K562 (cell line): ENCODE results near the gene COL4A2. TPM values are rescaled to one million over a fixed set of nuclear protein-coding genes. Genes with fewer than 3 reads are reported as not detected.

Experiments
- ATAC-seq: fragments of 200-7000 bp; cut with Tn5 transposase; 3 replicates; pipeline ENCODE4 v1.9.1; 2020; ENCODE audit warnings: moderate library complexity
- BruUV-seq: library from RNA; stranded (reverse); fragments of 400-500 nt; replicated peaks from 2 replicates; lab custom pipeline; 2021; lab: Mats Ljungman, UMichigan
- CTCF ChIA-PET: fragments of 300-600 bp; formaldehyde crosslinking; extraction: SDS; loops from one replicate; lab custom pipeline; 2021; ENCODE audit warnings: low intra/inter-chr PET ratio; lab: Yijun Ruan, JAX
- POLR2A ChIA-PET: fragments of 300-600, 350-650 bp; sonication (Branson Sonifier 250); formaldehyde crosslinking; extraction: SDS; loops from one replicate; lab custom pipeline; 2021; ENCODE audit warnings: antibody characterized with exemption, inconsistent platforms; lab: Yijun Ruan, JAX
- DNase-seq, 4 experiments: peaks; one replicate each; pipeline versions ENCODE4 v3.0.0 to v3.0.0-alpha.2; 2011 to 2018; ENCODE audit warnings: low spot score in 3 of 4, mixed read lengths in 3 of 4; ENCODE audit errors: extremely low read depth in 1 of 4
- FAIRE-seq: peaks from 2 replicates; lab custom pipeline; 2011; peaks lifted over from hg19 to GRCh38; lab: Jason Lieb, UNC
- H2AFZ ChIP-seq: 2 replicates; pipeline ENCODE4 v1.6.0; 2011; ENCODE audit warnings: low read depth, low read length, control low read depth, inconsistent platforms
- H3K27ac ChIP-seq: fragments of 200-600 bp; 3 replicates; pipeline ENCODE4 v1.8.0; 2011; ENCODE audit warnings: low read depth, mild to moderate bottlenecking, control low read depth, inconsistent platforms, low read length, moderate library complexity, mixed read lengths; ENCODE audit errors: extremely low read depth
- H3K27me3 ChIP-seq, 2 experiments: fragments of 300-600 bp in 1 of 2; 2 replicates in 1 of 2; 3 replicates in 1 of 2; pipeline versions ENCODE4 v1.6.0 to v1.8.0; 2011; ENCODE audit warnings: inconsistent platforms in 2 of 2, low read length in 2 of 2, mild to moderate bottlenecking in 1 of 2, mixed read lengths in 1 of 2, moderate library complexity in 1 of 2; ENCODE audit not compliant: control insufficient read depth in 2 of 2, insufficient read depth in 2 of 2
- H3K36me3 ChIP-seq: fragments of 300-600 bp; 3 replicates; pipeline ENCODE4 v1.8.0; 2011; ENCODE audit warnings: mild to moderate bottlenecking, low read length, inconsistent platforms; ENCODE audit not compliant: control insufficient read depth, insufficient read depth
- H3K4me1 ChIP-seq, 2 experiments: fragments of 200-600 bp in 1 of 2; replicated peaks in 1 of 2; 2 replicates in 1 of 2; 3 replicates in 1 of 2; pipeline versions ENCODE4 v1.5.1 to v1.8.0; 2011; ENCODE audit warnings: inconsistent platforms in 2 of 2, low read length in 2 of 2, mild to moderate bottlenecking in 1 of 2, mixed read lengths in 1 of 2, moderate library complexity in 1 of 2; ENCODE audit not compliant: control insufficient read depth in 2 of 2, insufficient read depth in 2 of 2
- H3K4me2 ChIP-seq: 2 replicates; pipeline ENCODE4 v1.6.1; 2011; ENCODE audit warnings: low read length, control low read depth, inconsistent platforms, mixed read lengths; ENCODE audit not compliant: insufficient read depth
- H3K4me3 ChIP-seq: fragments of 200-600 bp; sonication (generic), shearing (Covaris generic); 2 replicates; pipeline ENCODE4 v1.5.1; 2016; ENCODE audit warnings: control low read depth, inconsistent platforms
- H3K79me2 ChIP-seq: fragments of 200-600 bp; 3 replicates; pipeline ENCODE4 v1.8.0; 2011; ENCODE audit warnings: low read length, inconsistent platforms; ENCODE audit not compliant: control insufficient read depth, insufficient read depth
- H3K9ac ChIP-seq, 2 experiments: 2 replicates each; pipeline versions ENCODE4 v1.6.0 to v1.6.1; 2011; ENCODE audit warnings: low read depth in 2 of 2, low read length in 2 of 2, control low read depth in 1 of 2, inconsistent platforms in 1 of 2, mild to moderate bottlenecking in 1 of 2, mixed read lengths in 1 of 2; ENCODE audit not compliant: insufficient read depth in 1 of 2
- H3K9me1 ChIP-seq: one replicate; pipeline ENCODE4 v1.6.0; 2011; ENCODE audit warnings: inconsistent platforms, mild to moderate bottlenecking, low read length, moderate library complexity; ENCODE audit not compliant: control insufficient read depth, insufficient read depth
- H3K9me3 ChIP-seq: replicated peaks from 2 replicates; pipeline ENCODE4 v1.5.1; 2011; ENCODE audit warnings: low read depth, low read length, inconsistent platforms; ENCODE audit not compliant: control insufficient read depth, insufficient read depth
- H4K20me1 ChIP-seq: replicated peaks from 2 replicates; pipeline ENCODE4 v1.6.1; 2011; ENCODE audit warnings: low read length, inconsistent platforms, mixed read lengths; ENCODE audit not compliant: control insufficient read depth, insufficient read depth
- CAMTA2 ChIP-seq: fragments of 250-450 bp; sonication (Bioruptor Pico); conservative IDR thresholded peaks from 2 replicates; pipeline ENCODE4 v1.5.1; 2022
- CHD2 ChIP-seq: IDR thresholded peaks from 2 replicates; pipeline ENCODE4 v1.6.1; 2011; ENCODE audit warnings: low read depth, low read length
- NFIC ChIP-seq: fragments of 450-650 bp; IDR thresholded peaks from 2 replicates; pipeline ENCODE4 v1.6.1; 2017; ENCODE audit warnings: mild to moderate bottlenecking, inconsistent platforms
- SMARCE1 ChIP-seq: fragments of 450-650 bp; IDR thresholded peaks from 2 replicates; pipeline ENCODE4 v1.7.1; 2016; ENCODE audit warnings: mild to moderate bottlenecking
- ZNF143 ChIP-seq: sonication (generic); formaldehyde crosslinking; IDR thresholded peaks from 2 replicates; pipeline ENCODE4 v1.9.0; 2022; ENCODE audit warnings: mild to moderate bottlenecking, missing genetic modification reagents
- WGBS: fragments of 100-300 bp; shearing (Covaris generic); methylation state at CpG from one replicate; pipeline ENCODE4 v1.1.6; 2016; ENCODE audit warnings: low coverage, mixed read lengths; ENCODE audit not compliant: insufficient coverage; ENCODE audit errors: missing lambda C conversion rate; 5-methylcytosine and 5-hydroxymethylcytosine counted together
- in situ Hi-C: fragments of 300-500 bp; cut with MboI; formaldehyde crosslinking; loops from 4 replicates; pipeline ENCODE4 v1.15.0; 2018; ENCODE audit warnings: inconsistent platforms, mixed read lengths
- intact Hi-C: fragments of 100-400 bp; cut with micrococcal nuclease; formaldehyde crosslinking; loops from 2 replicates; pipeline ENCODE4 v1.14.2; 2022
- polyA plus RNA-seq, 8 experiments: library from polyadenylated mRNA; depleted of rRNA in 4 of 8; stranded (reverse) in 5 of 8; unstranded in 3 of 8; fragments of >200 nt; fragmentation: Nextera tagmentation in 2 of 8; fragmentation: Illumina TruSeq in 1 of 8; extraction: Ambion mirVana in 2 of 8; extraction: Trizol in 1 of 8; gene quantifications; 2 replicates each; pipeline versions ENCODE4 v1.2.1 to v1.2.3, GENCODE V29; 2011 to 2014; ENCODE audit warnings: inconsistent platforms in 1 of 8, missing spikeins in 1 of 8
- total RNA-seq, 7 experiments: library from RNA; depleted of rRNA in 6 of 7; stranded (reverse); fragments of >200 nt in 6 of 7; fragmentation: Illumina TruSeq in 2 of 7; extraction: Trizol in 2 of 7; gene quantifications; 2 replicates each; pipeline versions ENCODE4 v1.2.1 to v1.2.3, GENCODE V29; 2011 to 2021; ENCODE audit warnings: low replicate concordance in 1 of 7
- TF ChIP-seq, protein P1 (sequence below), 3 experiments: IDR thresholded peaks in 2 of 3; conservative IDR thresholded peaks in 1 of 3; 2 replicates each; pipeline ENCODE4 v1.5.1; 2011 to 2012; ENCODE audit warnings: low read length in 3 of 3, mild to moderate bottlenecking in 3 of 3, control low read depth in 2 of 3, improper control_type of control experiment in 1 of 3, inconsistent platforms in 1 of 3, low read depth in 1 of 3, mixed read lengths in 1 of 3, moderate library complexity in 1 of 3; ENCODE audit not compliant: insufficient read depth in 2 of 3
- TF ChIP-seq, protein P2 (sequence below): fragments of 450-650 bp; IDR thresholded peaks from 2 replicates; pipeline ENCODE4 v1.6.1; 2016; ENCODE audit warnings: low read depth, mild to moderate bottlenecking, moderate library complexity
- TF ChIP-seq, protein P3 (sequence below): fragments of 450-650 bp; formaldehyde crosslinking; IDR thresholded peaks from 2 replicates; pipeline ENCODE4 v1.4.0; 2022; ENCODE audit warnings: missing genetic modification characterization

Gene COL4A2
- total and polyA plus RNA-seq, 9 of the 15 experiments (the other 6 are each of a cell fraction or from before 2014, with no cell fraction given) = 0.13 to 15.2 (median 8.1) TPM

DNA sequence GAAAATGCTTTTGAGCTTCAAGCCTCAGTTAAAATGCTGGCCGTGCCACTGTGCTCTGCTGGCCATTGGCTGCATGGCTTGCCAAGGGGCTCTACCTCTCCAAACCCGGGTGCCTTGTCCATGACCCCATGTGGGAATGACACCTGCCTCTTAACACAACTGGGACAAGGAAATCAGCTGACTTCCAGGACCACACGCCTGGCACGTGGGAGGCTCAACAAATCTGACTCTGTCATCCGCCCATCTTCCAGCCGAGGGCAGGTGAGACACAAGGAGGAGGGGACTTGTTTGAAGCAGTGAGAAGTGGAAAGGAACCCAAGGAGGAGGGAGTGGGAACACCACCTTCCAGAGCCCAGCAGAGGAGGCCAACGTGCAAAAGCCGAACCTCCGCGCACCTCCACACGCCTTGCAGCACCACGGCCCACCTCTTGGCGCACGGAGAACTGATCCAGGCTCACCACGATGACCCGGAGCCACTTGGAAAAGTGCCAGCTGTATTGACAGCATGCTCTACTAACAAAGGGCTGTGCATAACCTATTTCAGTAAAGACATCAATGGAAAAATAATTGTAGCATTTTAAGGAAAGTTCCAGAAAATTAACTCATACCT lies 38.4 kb upstream of the COL4A2 start:
- DNase-seq (peak in 2 of 4 experiments; percentile 8 to 12), FAIRE-seq (no peak), ATAC-seq (no peak)
- H3K36me3 ChIP-seq = no peaks in the 10 kb centered on the region
- no peaks in the 10 kb centered on the region for H3K4me1 ChIP-seq
- no peaks in the 10 kb centered on the region for H3K9me3 ChIP-seq
- no peaks in the 10 kb centered on the region for H4K20me1 ChIP-seq
- ChIA-PET POLR2A (no interaction called here), CTCF (no interaction called here)
- H3K27me3 ChIP-seq = peaks cover 0 to 41% of the 10 kb centered on the region in 2 experiments; a peak in 4 of 5 replicates
- in situ Hi-C loops (no loop called here), intact Hi-C loops (no loop called here)
- H3K27ac ChIP-seq = no peak overlapping the region
- H3K9me1 ChIP-seq = no peaks in the 10 kb centered on the region
- TF ChIP-seq CHD2 (no peak), SMARCE1 (no peak), NFIC (peak; percentile 11; the same call in 1 of the 2 replicates), CAMTA2 (CRISPR knock-in tag) (no peak), ZNF143 (CRISPR knock-in tag) (no peak)
- TF ChIP-seq, protein P1, sequence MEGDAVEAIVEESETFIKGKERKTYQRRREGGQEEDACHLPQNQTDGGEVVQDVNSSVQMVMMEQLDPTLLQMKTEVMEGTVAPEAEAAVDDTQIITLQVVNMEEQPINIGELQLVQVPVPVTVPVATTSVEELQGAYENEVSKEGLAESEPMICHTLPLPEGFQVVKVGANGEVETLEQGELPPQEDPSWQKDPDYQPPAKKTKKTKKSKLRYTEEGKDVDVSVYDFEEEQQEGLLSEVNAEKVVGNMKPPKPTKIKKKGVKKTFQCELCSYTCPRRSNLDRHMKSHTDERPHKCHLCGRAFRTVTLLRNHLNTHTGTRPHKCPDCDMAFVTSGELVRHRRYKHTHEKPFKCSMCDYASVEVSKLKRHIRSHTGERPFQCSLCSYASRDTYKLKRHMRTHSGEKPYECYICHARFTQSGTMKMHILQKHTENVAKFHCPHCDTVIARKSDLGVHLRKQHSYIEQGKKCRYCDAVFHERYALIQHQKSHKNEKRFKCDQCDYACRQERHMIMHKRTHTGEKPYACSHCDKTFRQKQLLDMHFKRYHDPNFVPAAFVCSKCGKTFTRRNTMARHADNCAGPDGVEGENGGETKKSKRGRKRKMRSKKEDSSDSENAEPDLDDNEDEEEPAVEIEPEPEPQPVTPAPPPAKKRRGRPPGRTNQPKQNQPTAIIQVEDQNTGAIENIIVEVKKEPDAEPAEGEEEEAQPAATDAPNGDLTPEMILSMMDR (IDR thresholded peaks at IDR 0.05 in 2 of 3, conservative IDR thresholded peaks at IDR 0.05 in 1 of 3; ENCODE audit: insufficient read depth in 2 of 3, low read depth in 1 of 3, low read length in 3 of 3) = 0 out of 6 replicates have a peak, but pooled peaks of 1 of the 3 experiments have one; percentile 11
- TF ChIP-seq, protein P2, sequence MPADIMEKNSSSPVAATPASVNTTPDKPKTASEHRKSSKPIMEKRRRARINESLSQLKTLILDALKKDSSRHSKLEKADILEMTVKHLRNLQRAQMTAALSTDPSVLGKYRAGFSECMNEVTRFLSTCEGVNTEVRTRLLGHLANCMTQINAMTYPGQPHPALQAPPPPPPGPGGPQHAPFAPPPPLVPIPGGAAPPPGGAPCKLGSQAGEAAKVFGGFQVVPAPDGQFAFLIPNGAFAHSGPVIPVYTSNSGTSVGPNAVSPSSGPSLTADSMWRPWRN = no peak
- TF ChIP-seq, protein P3, sequence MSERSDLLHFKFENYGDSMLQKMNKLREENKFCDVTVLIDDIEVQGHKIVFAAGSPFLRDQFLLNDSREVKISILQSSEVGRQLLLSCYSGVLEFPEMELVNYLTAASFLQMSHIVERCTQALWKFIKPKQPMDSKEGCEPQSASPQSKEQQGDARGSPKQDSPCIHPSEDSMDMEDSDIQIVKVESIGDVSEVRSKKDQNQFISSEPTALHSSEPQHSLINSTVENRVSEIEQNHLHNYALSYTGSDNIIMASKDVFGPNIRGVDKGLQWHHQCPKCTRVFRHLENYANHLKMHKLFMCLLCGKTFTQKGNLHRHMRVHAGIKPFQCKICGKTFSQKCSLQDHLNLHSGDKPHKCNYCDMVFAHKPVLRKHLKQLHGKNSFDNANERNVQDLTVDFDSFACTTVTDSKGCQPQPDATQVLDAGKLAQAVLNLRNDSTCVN (CRISPR knock-in tag) = no peak
- no peaks in the 10 kb centered on the region for H3K79me2 ChIP-seq
- BruUV-seq = no TSS peak
- H2AFZ ChIP-seq = no peak overlapping the region
- no peak overlapping the region for H3K4me2 ChIP-seq
- H3K9ac ChIP-seq = no peak overlapping the region
- H3K4me3 ChIP-seq = no peak overlapping the region
- 3% methylated on average over 11 of the region's 16 CpGs for WGBS
